SK-N-SH treated with all-trans-retinoic acid at 6 μM for 48 hours (cell line): ENCODE measurements around the gene SLC25A31.

Source experiments
- ATAC-seq: fragments of 200-7000 bp; cut with Tn5 transposase; 3 replicates; pipeline ENCODE4 v1.9.1; 2020; ENCODE audit warnings: mild to moderate bottlenecking, moderate library complexity
- ARNTL ChIP-seq: fragments of 450-650 bp; formaldehyde crosslinking; IDR thresholded peaks from 2 replicates; pipeline ENCODE4 v1.5.0; 2020; ENCODE audit warnings: low read depth, mild to moderate bottlenecking, moderate library complexity, borderline replicate concordance
- CSDC2 ChIP-seq: fragments of 250-450 bp; sonication (Bioruptor Pico); IDR thresholded peaks from 2 replicates; pipeline ENCODE4 v1.5.0; 2020; ENCODE audit warnings: mild to moderate bottlenecking, moderate library complexity
- CSRNP3 ChIP-seq: fragments of 250-450 bp; sonication (Bioruptor Pico); IDR thresholded peaks from 2 replicates; pipeline ENCODE4 v1.5.1; 2021; ENCODE audit warnings: mild to moderate bottlenecking, moderate library complexity
- ESRRG ChIP-seq: fragments of 250-450 bp; sonication (Bioruptor Pico); IDR thresholded peaks from 2 replicates; pipeline ENCODE4 v1.6.1; 2021; ENCODE audit warnings: mild to moderate bottlenecking
- GLIS3 ChIP-seq: fragments of 250-450 bp; sonication (Bioruptor Pico); IDR thresholded peaks from 2 replicates; pipeline ENCODE4 v1.5.0; 2020; ENCODE audit warnings: mild to moderate bottlenecking, moderate library complexity
- ISL1 ChIP-seq: fragments of 250-450 bp; sonication (Bioruptor Pico); IDR thresholded peaks from 2 replicates; pipeline ENCODE4 v2.1.2; 2022; ENCODE audit warnings: mild to moderate bottlenecking, moderate library complexity
- OSR1 ChIP-seq: fragments of 250-450 bp; sonication (Bioruptor Pico); IDR thresholded peaks from 2 replicates; pipeline ENCODE4 v1.8.0; 2022; ENCODE audit warnings: moderate library complexity, mild to moderate bottlenecking, inconsistent platforms
- PPARA ChIP-seq: fragments of 250-450 bp; sonication (Bioruptor Pico); IDR thresholded peaks from 2 replicates; pipeline ENCODE4 v1.5.0; 2020; ENCODE audit warnings: mild to moderate bottlenecking, borderline replicate concordance
- RARB ChIP-seq: fragments of 250-450 bp; sonication (Bioruptor Pico); IDR thresholded peaks from 2 replicates; pipeline ENCODE4 v1.8.0; 2021; ENCODE audit warnings: mild to moderate bottlenecking, moderate library complexity
- TCF4 ChIP-seq: fragments of 250-450 bp; sonication (Bioruptor Pico); IDR thresholded peaks from 2 replicates; pipeline ENCODE4 v1.8.0; 2021; ENCODE audit warnings: mild to moderate bottlenecking, moderate library complexity, borderline replicate concordance
- TOX ChIP-seq: fragments of 250-450 bp; sonication (Bioruptor Pico); IDR thresholded peaks from 2 replicates; pipeline ENCODE4 v1.8.0; 2021; ENCODE audit warnings: mild to moderate bottlenecking, moderate library complexity, borderline replicate concordance
- ZC3H10 ChIP-seq: fragments of 250-450 bp; sonication (Bioruptor Pico); IDR thresholded peaks from 2 replicates; pipeline ENCODE4 v1.5.1; 2021; ENCODE audit warnings: mild to moderate bottlenecking, moderate library complexity
- ZFP30 ChIP-seq: fragments of 450-650 bp; formaldehyde crosslinking; IDR thresholded peaks from 2 replicates; pipeline ENCODE4 v1.5.0; 2022; ENCODE audit warnings: mild to moderate bottlenecking, moderate library complexity
- ZNF70 ChIP-seq: fragments of 450-650 bp; formaldehyde crosslinking; IDR thresholded peaks from 2 replicates; pipeline ENCODE4 v1.5.0; 2020; ENCODE audit warnings: mild to moderate bottlenecking, moderate library complexity
- ZNF8 ChIP-seq: fragments of 450-650 bp; formaldehyde crosslinking; IDR thresholded peaks from 2 replicates; pipeline ENCODE4 v1.5.0; 2020; ENCODE audit warnings: mild to moderate bottlenecking, moderate library complexity
- TF ChIP-seq, protein P1 (sequence below): fragments of 250-450 bp; sonication (Bioruptor Pico); IDR thresholded peaks from 2 replicates; pipeline ENCODE4 v1.8.0; 2021; ENCODE audit warnings: low read depth, mild to moderate bottlenecking, moderate library complexity, borderline replicate concordance
- TF ChIP-seq, protein P2 (sequence below): fragments of 250-450 bp; sonication (Bioruptor Pico); IDR thresholded peaks from 2 replicates; pipeline ENCODE4 v1.5.1; 2020; ENCODE audit warnings: low read depth, mild to moderate bottlenecking, moderate library complexity

The SLC25A31 gene

DNA sequence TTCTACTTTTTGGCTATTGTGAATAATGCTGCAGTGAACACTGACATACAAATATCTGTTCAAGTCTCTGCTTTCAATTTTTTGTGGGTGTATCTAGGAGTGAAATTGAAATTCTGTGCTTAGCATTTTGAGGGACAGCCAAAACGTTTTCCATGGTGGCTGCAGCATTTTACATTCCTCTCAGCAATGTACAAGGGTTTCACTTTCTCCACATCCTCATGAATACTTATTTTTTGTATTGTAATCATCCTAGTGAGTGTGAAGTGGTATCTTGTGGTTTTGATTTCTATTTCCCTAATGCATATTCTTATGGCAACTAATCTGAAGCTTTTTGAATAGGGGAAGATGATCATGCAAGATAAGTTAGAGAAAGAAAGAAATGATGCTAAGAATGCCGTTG is 92.2 kb downstream of the SLC25A31 start:
- TF ChIP-seq ZNF70: no peak
- TF ChIP-seq TCF4: no peak
- TF ChIP-seq ISL1 (CRISPR knock-in tag): no peak
- no peak for TF ChIP-seq ZNF8 (CRISPR knock-in tag)
- TF ChIP-seq, protein P1, sequence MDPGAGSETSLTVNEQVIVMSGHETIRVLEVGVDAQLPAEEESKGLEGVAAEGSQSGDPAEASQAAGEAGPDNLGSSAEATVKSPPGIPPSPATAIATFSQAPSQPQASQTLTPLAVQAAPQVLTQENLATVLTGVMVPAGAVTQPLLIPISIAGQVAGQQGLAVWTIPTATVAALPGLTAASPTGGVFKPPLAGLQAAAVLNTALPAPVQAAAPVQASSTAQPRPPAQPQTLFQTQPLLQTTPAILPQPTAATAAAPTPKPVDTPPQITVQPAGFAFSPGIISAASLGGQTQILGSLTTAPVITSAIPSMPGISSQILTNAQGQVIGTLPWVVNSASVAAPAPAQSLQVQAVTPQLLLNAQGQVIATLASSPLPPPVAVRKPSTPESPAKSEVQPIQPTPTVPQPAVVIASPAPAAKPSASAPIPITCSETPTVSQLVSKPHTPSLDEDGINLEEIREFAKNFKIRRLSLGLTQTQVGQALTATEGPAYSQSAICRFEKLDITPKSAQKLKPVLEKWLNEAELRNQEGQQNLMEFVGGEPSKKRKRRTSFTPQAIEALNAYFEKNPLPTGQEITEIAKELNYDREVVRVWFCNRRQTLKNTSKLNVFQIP (CRISPR knock-in tag): no peak
- no peak for TF ChIP-seq ESRRG
- TF ChIP-seq TOX (CRISPR knock-in tag): no peak
- no peak for TF ChIP-seq CSDC2 (CRISPR knock-in tag)
- TF ChIP-seq PPARA (CRISPR knock-in tag): no peak
- no peak for TF ChIP-seq OSR1 (CRISPR knock-in tag)
- TF ChIP-seq CSRNP3 (CRISPR knock-in tag): no peak
- TF ChIP-seq, protein P2, sequence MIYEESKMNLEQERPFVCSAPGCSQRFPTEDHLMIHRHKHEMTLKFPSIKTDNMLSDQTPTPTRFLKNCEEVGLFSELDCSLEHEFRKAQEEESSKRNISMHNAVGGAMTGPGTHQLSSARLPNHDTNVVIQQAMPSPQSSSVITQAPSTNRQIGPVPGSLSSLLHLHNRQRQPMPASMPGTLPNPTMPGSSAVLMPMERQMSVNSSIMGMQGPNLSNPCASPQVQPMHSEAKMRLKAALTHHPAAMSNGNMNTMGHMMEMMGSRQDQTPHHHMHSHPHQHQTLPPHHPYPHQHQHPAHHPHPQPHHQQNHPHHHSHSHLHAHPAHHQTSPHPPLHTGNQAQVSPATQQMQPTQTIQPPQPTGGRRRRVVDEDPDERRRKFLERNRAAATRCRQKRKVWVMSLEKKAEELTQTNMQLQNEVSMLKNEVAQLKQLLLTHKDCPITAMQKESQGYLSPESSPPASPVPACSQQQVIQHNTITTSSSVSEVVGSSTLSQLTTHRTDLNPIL (CRISPR knock-in tag): no peak
- TF ChIP-seq GLIS3 (CRISPR knock-in tag): no peak
- TF ChIP-seq ZC3H10 (CRISPR knock-in tag): no peak
- no peak for TF ChIP-seq ARNTL (CRISPR knock-in tag)
- TF ChIP-seq RARB: no peak
- TF ChIP-seq ZFP30 (CRISPR knock-in tag): no peak
- ATAC-seq: no peak
